MM.1S (cell line): Measurements from ENCODE around the gene TEX36.

ENCODE experiments used
- DNase-seq: peaks from one replicate; pipeline ENCODE4 v3.0.0-alpha.2; 2015
- H2AFZ ChIP-seq: fragments of 300-600 bp; sonication (generic); 2 replicates; pipeline ENCODE4 v1.6.0; 2016; ENCODE audit warnings: antibody characterized with exemption, low read length
- H3F3A ChIP-seq: fragments of 300-600 bp; sonication (generic); 2 replicates; pipeline ENCODE4 v1.6.1; 2016; ENCODE audit warnings: mild to moderate bottlenecking, antibody characterized with exemption, low read length, moderate library complexity, mixed read lengths; ENCODE audit not compliant: insufficient read depth
- H3K27ac ChIP-seq: fragments of 300-600 bp; sonication (generic); 2 replicates; pipeline ENCODE4 v1.5.1; 2016; ENCODE audit warnings: mild to moderate bottlenecking, low read length
- H3K27me3 ChIP-seq: fragments of 300-600 bp; sonication (generic); replicated peaks from 2 replicates; pipeline ENCODE4 v1.6.0; 2016; ENCODE audit warnings: low read length; ENCODE audit not compliant: insufficient read depth
- H3K36me3 ChIP-seq: fragments of 300-600 bp; sonication (generic); replicated peaks from 2 replicates; pipeline ENCODE4 v1.6.1; 2016; ENCODE audit warnings: mild to moderate bottlenecking, low read length, mixed read lengths; ENCODE audit not compliant: insufficient read depth
- H3K4me1 ChIP-seq: fragments of 300-600 bp; sonication (generic); 2 replicates; pipeline ENCODE4 v1.6.1; 2016; ENCODE audit warnings: low read length, mixed read lengths
- H3K4me2 ChIP-seq: fragments of 300-600 bp; sonication (generic); 2 replicates; pipeline ENCODE4 v1.6.0; 2016; ENCODE audit warnings: low read depth, low read length
- H3K4me3 ChIP-seq: fragments of 300-600 bp; sonication (generic); 2 replicates; pipeline ENCODE4 v1.5.1; 2016; ENCODE audit warnings: low read length, mixed read lengths
- H3K79me2 ChIP-seq: fragments of 300-600 bp; sonication (generic); 2 replicates; pipeline ENCODE4 v1.6.1; 2016; ENCODE audit warnings: mixed run types, low read length, mixed read lengths
- H3K9ac ChIP-seq: fragments of 300-600 bp; sonication (generic); 2 replicates; pipeline ENCODE4 v1.6.1; 2016; ENCODE audit warnings: low read length, mixed read lengths
- H3K9me2 ChIP-seq: fragments of 300-600 bp; sonication (generic); replicated peaks from 2 replicates; pipeline ENCODE4 v1.6.1; 2016; ENCODE audit warnings: mild to moderate bottlenecking, low read length, mixed read lengths; ENCODE audit not compliant: insufficient read depth
- H3K9me3 ChIP-seq: fragments of 300-600 bp; sonication (generic); replicated peaks from 2 replicates; pipeline ENCODE4 v1.6.1; 2016; ENCODE audit warnings: mild to moderate bottlenecking, low read length, mixed read lengths; ENCODE audit not compliant: insufficient read depth
- H4K20me1 ChIP-seq: fragments of 300-600 bp; sonication (generic); 2 replicates; pipeline ENCODE4 v1.6.1; 2016; ENCODE audit warnings: mild to moderate bottlenecking, low read length, moderate library complexity, mixed read lengths; ENCODE audit not compliant: insufficient read depth
- CTCF ChIP-seq: fragments of 300-600 bp; sonication (generic); IDR thresholded peaks from 2 replicates; pipeline ENCODE4 v1.5.1; 2016; ENCODE audit warnings: antibody characterized with exemption, low read length, mixed read lengths
- EZH2 ChIP-seq: fragments of 300-600 bp; sonication (generic); optimal IDR thresholded peaks from 2 replicates; pipeline ENCODE3; 2017; ENCODE audit warnings: low read depth, mild to moderate bottlenecking, antibody characterized with exemption, low read length, mixed read lengths
- EZH2phosphoT487 ChIP-seq: fragments of 300-600 bp; sonication (generic); IDR thresholded peaks from 2 replicates; pipeline ENCODE4 v1.6.1; 2018; ENCODE audit warnings: antibody characterized with exemption, low read length

TEX36 gene

DNA sequence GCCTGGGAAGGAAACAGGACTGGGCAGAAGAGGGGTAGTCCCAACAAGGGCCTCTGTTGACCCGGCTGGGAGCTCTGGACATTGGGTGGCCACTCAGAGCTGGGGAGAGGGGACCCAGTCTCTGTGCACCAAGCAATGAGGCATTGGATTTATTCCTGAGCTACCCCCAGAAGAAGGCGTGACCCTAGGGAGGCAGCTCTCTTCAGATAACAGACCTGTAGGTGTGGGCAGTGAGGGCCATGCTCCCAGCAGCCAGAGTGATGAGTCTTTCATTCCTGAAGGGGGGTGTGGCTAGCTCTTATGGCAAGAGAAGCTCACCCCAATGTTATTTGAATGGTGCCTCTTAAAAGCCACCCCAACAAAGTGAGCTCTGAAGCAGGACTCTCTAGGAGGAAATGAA, 20.4 kb downstream of the TEX36 start:
- DNase-seq = no peak
- Histone ChIP-seq H3K4me1 (no peaks in the 10 kb centered on the region), H4K20me1 (no peaks in the 10 kb centered on the region), H3F3A (no peaks in the 10 kb centered on the region), H3K4me2 (no peak overlapping the region), H3K27me3 (no peaks in the 10 kb centered on the region), H3K36me3 (no peaks in the 10 kb centered on the region), H3K4me3 (no peak overlapping the region), H3K9me2 (no peaks in the 10 kb centered on the region), H3K79me2 (no peaks in the 10 kb centered on the region), H3K9ac (no peak overlapping the region), H3K9me3 (no peaks in the 10 kb centered on the region), H3K27ac (no peak overlapping the region), H2AFZ (no peak overlapping the region)
- no peak for TF ChIP-seq EZH2phosphoT487
- TF ChIP-seq EZH2 = no peak
- no peak for TF ChIP-seq CTCF

DNA sequence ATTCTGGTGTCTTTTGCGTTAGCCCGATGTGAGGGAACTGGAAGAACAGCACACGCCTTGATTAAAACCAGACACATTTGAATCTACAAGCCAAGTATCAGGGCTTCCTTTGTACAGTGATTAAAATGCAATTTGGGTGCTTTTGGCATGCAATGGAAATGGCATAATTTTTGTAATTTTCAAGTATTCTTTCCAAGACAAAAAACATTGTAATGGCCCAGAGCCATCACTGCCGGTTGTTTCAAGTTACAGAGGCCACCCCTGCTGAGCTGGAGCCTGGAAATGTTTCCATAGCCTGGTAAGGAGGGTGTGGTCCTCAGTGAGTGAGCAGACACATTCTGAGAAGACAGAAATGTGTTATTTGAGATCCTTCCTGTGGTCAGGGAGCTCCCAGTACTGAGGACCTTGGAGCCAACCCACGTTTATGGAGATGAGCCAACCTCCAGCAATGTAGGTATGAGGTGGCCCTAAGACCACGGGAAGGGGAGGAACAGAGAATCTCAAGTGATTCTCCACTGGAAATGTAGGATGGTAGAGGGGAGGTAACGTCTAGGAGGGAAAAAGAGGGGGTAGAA, 20.9 kb downstream of the TEX36 start:
- H3K4me1 ChIP-seq = no peaks in the 10 kb centered on the region
- H3K36me3 ChIP-seq = no peaks in the 10 kb centered on the region
- H3K27ac ChIP-seq = no peak overlapping the region
- H3F3A ChIP-seq = no peaks in the 10 kb centered on the region
- H2AFZ ChIP-seq = no peak overlapping the region
- no peak for DNase-seq
- no peak for TF ChIP-seq CTCF
- no peaks in the 10 kb centered on the region for H3K9me3 ChIP-seq
- H3K79me2 ChIP-seq = no peaks in the 10 kb centered on the region
- H3K9ac ChIP-seq = no peak overlapping the region
- no peaks in the 10 kb centered on the region for H4K20me1 ChIP-seq
- no peaks in the 10 kb centered on the region for H3K27me3 ChIP-seq
- H3K4me2 ChIP-seq = no peak overlapping the region
- H3K9me2 ChIP-seq = no peaks in the 10 kb centered on the region
- H3K4me3 ChIP-seq = no peak overlapping the region

DNA sequence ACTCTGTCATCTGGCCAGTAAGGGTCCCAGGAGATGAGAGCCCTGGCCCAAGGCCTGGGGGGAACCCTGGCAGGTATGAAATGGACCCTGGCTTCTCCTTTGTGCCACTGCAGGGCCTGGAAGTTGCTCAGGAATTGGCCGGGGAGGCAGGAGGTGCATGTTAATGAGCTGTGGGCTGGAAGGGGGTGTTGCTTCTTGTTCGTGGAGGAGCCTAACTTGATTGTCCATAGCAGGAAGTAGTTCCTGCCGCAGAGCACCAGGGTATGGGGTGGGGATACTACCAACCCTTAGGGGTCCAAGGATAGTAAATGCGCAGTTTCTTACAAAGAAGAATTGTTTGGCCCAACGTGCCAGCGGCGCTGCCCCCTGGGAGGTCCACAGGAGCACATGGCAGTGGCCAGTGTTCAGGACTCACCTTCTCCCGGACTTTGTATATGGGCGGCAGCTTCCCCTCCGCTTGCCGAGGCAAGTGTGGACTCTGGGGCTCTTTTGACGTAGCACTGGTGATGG, 21.5 kb downstream of the TEX36 start:
- DNase-seq = no peak
- H3K27me3 ChIP-seq = no peaks in the 10 kb centered on the region
- no peak for TF ChIP-seq EZH2phosphoT487
- TF ChIP-seq CTCF = no peak
- TF ChIP-seq EZH2 = no peak
- no peak overlapping the region for H3K27ac ChIP-seq
- H2AFZ ChIP-seq = no peak overlapping the region
- no peaks in the 10 kb centered on the region for H3K9me2 ChIP-seq
- H3K9me3 ChIP-seq = no peaks in the 10 kb centered on the region
- H3F3A ChIP-seq = no peaks in the 10 kb centered on the region
- no peak overlapping the region for H3K4me3 ChIP-seq
- no peaks in the 10 kb centered on the region for H3K79me2 ChIP-seq
- no peaks in the 10 kb centered on the region for H3K4me1 ChIP-seq
- H3K9ac ChIP-seq = no peak overlapping the region
- no peaks in the 10 kb centered on the region for H3K36me3 ChIP-seq
- no peak overlapping the region for H3K4me2 ChIP-seq
- no peaks in the 10 kb centered on the region for H4K20me1 ChIP-seq
